ENCODE data around the gene ENG. TPM values are rescaled to one million over a fixed set of nuclear protein-coding genes. Genes with fewer than 3 reads are reported as not detected.
A peak's percentile ranks its signal among the peaks of the same experiment; 100 is the strongest.

The ENG gene
- polyA plus RNA-seq, 2 of the 4 experiments (the other 2 are of a cell fraction): 0.08 TPM; not detected in 1

DNA sequence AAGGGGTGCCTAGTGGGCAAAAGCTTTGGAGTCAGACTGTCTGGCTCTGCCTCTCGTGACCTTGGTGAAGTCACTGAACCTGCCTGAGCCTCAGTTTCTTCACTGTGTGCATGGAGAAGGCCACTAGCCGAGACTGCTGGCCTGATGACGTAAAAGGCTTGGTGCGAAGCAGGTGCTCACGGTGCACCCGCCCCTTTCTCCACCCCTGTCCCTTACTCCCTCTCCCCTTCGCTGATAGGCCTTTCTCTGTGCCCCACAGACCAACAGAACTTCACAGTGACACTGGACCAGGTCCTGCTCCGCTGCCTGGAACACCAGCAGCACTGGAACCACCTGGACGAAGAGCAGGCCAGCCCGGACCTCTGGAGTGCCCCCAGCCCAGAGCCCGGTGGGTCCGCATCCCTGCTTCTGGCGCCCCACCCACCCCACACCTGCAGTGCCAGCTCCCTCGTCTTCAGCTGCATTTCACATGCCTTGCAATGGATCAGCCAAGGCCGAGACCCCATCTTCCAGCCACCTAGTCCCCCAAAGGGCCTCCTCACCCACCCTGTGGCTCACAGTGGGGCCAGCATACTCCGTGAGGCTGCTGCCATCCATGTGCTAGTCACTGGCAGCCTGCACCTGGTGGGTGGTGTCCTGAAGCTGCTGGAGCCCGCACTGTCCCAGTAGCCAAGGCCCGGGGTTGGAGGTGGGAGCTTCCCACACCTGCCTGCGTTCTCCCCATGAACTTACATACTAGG is 41.4 kb downstream of the ENG start:
- TF ChIP-seq, protein P1, sequence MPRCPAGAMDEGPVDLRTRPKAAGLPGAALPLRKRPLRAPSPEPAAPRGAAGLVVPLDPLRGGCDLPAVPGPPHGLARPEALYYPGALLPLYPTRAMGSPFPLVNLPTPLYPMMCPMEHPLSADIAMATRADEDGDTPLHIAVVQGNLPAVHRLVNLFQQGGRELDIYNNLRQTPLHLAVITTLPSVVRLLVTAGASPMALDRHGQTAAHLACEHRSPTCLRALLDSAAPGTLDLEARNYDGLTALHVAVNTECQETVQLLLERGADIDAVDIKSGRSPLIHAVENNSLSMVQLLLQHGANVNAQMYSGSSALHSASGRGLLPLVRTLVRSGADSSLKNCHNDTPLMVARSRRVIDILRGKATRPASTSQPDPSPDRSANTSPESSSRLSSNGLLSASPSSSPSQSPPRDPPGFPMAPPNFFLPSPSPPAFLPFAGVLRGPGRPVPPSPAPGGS (IDR thresholded peaks at IDR 0.05): no peak
- TF ChIP-seq ZSCAN20 (CRISPR knock-in tag; IDR thresholded peaks at IDR 0.05): no peak
- TF ChIP-seq PHF8 (IDR thresholded peaks at IDR 0.05; ENCODE audit: borderline replicate concordance, low read depth): no peak
- TF ChIP-seq POLR2A (IDR thresholded peaks at IDR 0.05; ENCODE audit: low read length): no peak
- TF ChIP-seq, protein P2, sequence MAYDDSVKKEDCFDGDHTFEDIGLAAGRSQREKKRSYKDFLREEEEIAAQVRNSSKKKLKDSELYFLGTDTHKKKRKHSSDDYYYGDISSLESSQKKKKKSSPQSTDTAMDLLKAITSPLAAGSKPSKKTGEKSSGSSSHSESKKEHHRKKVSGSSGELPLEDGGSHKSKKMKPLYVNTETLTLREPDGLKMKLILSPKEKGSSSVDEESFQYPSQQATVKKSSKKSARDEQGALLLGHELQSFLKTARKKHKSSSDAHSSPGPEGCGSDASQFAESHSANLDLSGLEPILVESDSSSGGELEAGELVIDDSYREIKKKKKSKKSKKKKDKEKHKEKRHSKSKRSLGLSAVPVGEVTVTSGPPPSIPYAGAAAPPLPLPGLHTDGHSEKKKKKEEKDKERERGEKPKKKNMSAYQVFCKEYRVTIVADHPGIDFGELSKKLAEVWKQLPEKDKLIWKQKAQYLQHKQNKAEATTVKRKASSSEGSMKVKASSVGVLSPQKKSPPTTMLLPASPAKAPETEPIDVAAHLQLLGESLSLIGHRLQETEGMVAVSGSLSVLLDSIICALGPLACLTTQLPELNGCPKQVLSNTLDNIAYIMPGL (CRISPR knock-in tag; IDR thresholded peaks at IDR 0.05; ENCODE audit: borderline replicate concordance): no peak
- TF ChIP-seq, protein P3, sequence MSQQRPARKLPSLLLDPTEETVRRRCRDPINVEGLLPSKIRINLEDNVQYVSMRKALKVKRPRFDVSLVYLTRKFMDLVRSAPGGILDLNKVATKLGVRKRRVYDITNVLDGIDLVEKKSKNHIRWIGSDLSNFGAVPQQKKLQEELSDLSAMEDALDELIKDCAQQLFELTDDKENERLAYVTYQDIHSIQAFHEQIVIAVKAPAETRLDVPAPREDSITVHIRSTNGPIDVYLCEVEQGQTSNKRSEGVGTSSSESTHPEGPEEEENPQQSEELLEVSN (IDR thresholded peaks at IDR 0.05; ENCODE audit: borderline replicate concordance, low read depth): no peak
- no peak for TF ChIP-seq JUN (IDR thresholded peaks at IDR 0.05)
- TF ChIP-seq RFX5 (IDR thresholded peaks at IDR 0.05): no peak
- TF ChIP-seq SREBF2 (IDR thresholded peaks at IDR 0.05): no peak
- TF ChIP-seq, protein P4, sequence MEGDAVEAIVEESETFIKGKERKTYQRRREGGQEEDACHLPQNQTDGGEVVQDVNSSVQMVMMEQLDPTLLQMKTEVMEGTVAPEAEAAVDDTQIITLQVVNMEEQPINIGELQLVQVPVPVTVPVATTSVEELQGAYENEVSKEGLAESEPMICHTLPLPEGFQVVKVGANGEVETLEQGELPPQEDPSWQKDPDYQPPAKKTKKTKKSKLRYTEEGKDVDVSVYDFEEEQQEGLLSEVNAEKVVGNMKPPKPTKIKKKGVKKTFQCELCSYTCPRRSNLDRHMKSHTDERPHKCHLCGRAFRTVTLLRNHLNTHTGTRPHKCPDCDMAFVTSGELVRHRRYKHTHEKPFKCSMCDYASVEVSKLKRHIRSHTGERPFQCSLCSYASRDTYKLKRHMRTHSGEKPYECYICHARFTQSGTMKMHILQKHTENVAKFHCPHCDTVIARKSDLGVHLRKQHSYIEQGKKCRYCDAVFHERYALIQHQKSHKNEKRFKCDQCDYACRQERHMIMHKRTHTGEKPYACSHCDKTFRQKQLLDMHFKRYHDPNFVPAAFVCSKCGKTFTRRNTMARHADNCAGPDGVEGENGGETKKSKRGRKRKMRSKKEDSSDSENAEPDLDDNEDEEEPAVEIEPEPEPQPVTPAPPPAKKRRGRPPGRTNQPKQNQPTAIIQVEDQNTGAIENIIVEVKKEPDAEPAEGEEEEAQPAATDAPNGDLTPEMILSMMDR (IDR thresholded peaks at IDR 0.05): no peak
- no peak for TF ChIP-seq FOSB (CRISPR knock-in tag; IDR thresholded peaks at IDR 0.05)
- TF ChIP-seq ZFP36 (IDR thresholded peaks at IDR 0.05; ENCODE audit: borderline replicate concordance, partially characterized antibody): no peak
- no peak for TF ChIP-seq TFCP2L1 (CRISPR knock-in tag; IDR thresholded peaks at IDR 0.05)
- no peak for TF ChIP-seq KDM1A (IDR thresholded peaks at IDR 0.05; ENCODE audit: low read depth)
- TF ChIP-seq GATA3 (IDR thresholded peaks at IDR 0.05; ENCODE audit: borderline replicate concordance): no peak
- no peak for TF ChIP-seq HOXB5 (CRISPR knock-in tag; IDR thresholded peaks at IDR 0.05)
- TF ChIP-seq, protein P5, sequence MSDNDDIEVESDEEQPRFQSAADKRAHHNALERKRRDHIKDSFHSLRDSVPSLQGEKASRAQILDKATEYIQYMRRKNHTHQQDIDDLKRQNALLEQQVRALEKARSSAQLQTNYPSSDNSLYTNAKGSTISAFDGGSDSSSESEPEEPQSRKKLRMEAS (IDR thresholded peaks at IDR 0.05): no peak
- no peak for TF ChIP-seq POLR2AphosphoS2 (conservative IDR thresholded peaks at IDR 0.05; ENCODE audit: low read length)
- no peak for TF ChIP-seq FOXS1 (CRISPR knock-in tag; IDR thresholded peaks at IDR 0.05)
- TF ChIP-seq MYC (IDR thresholded peaks at IDR 0.05; ENCODE audit: borderline replicate concordance, low read length): no peak
- ATAC-seq (no peak), DNase-seq (ENCODE audit: low read depth in 1 of 2, low spot score in 1 of 2) (no peak), FAIRE-seq (no peak)
- Histone ChIP-seq H3K4me2 (no peak overlapping the region), H3K4me1 (peaks cover 11% of the 10 kb centered on the region; the same call in 2 of the 3 replicates), H3K4me3 (no peak overlapping the region), H3K27ac (no peak overlapping the region), H3K9me3 (no peaks in the 10 kb centered on the region)
- CTCF ChIA-PET: interaction anchor here (0.9 to 1.2 kb wide), 4 partner anchors 11 to 78 kb away, joined by 3 to 6 read pairs (median 4); partner anchors contain the start of genes CDK9 and TOR2A
- 92% methylated on average over 13 of the region's 19 CpGs for WGBS (ENCODE audit: missing lambda C conversion rate)
- POLR2A ChIA-PET: no interaction called here

DNA sequence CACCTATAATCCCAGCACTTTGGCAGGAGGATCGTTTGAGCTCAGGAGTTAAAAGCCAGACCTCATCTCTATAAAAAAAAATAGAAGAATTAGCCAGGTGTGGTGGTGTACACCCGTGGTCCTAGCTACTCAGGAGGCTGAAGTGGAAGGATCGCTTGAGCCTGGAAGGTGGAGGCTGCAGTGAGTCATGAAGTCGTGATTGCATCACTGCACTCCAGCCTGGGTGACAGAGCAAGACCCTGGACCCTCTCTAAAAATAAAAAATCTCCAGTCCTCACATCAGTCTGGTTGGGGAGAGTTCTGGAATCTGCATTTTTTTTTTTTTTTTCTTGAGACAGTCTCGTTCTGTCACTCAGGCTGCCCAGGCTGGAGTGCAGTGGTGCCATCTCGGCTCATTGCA is 42.4 kb downstream of the ENG start:
- Histone ChIP-seq H3K4me3 (no peak overlapping the region), H3K9me3 (no peaks in the 10 kb centered on the region), H3K4me1 (peaks cover 11% of the 10 kb centered on the region; the same call in 2 of the 3 replicates), H3K27ac (no peak overlapping the region), H3K4me2 (no peak overlapping the region)
- ATAC-seq: no peak
- FAIRE-seq: no peak
- no peak for DNase-seq (ENCODE audit: low read depth in 1 of 2, low spot score in 1 of 2)
- TF ChIP-seq RNF2 (IDR thresholded peaks at IDR 0.05; ENCODE audit: borderline replicate concordance, low read depth): no peak
- no peak for TF ChIP-seq KDM1A (IDR thresholded peaks at IDR 0.05; ENCODE audit: low read depth)
- no peak for TF ChIP-seq CHD2 (IDR thresholded peaks at IDR 0.05; ENCODE audit: low read length, partially characterized antibody)
- TF ChIP-seq FOSL2 (IDR thresholded peaks at IDR 0.05): no peak
- TF ChIP-seq FOSL2 (CRISPR knock-in tag; IDR thresholded peaks at IDR 0.05): peak; percentile 20; the same call in 1 of the 2 replicates
- no peak for TF ChIP-seq CHD4 (IDR thresholded peaks at IDR 0.05; ENCODE audit: borderline replicate concordance)
- no peak for TF ChIP-seq RAD21 (conservative IDR thresholded peaks at IDR 0.05 in 1 of 2, IDR thresholded peaks at IDR 0.05 in 1 of 2)
- peak in 1 of 2 experiments; percentile 48; a peak in 1 of 4 replicates for TF ChIP-seq CEBPB (IDR thresholded peaks at IDR 0.05)
- TF ChIP-seq, protein P6, sequence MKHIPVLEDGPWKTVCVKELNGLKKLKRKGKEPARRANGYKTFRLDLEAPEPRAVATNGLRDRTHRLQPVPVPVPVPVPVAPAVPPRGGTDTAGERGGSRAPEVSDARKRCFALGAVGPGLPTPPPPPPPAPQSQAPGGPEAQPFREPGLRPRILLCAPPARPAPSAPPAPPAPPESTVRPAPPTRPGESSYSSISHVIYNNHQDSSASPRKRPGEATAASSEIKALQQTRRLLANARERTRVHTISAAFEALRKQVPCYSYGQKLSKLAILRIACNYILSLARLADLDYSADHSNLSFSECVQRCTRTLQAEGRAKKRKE (CRISPR knock-in tag; IDR thresholded peaks at IDR 0.05; ENCODE audit: low read depth): no peak
- TF ChIP-seq, protein P7, sequence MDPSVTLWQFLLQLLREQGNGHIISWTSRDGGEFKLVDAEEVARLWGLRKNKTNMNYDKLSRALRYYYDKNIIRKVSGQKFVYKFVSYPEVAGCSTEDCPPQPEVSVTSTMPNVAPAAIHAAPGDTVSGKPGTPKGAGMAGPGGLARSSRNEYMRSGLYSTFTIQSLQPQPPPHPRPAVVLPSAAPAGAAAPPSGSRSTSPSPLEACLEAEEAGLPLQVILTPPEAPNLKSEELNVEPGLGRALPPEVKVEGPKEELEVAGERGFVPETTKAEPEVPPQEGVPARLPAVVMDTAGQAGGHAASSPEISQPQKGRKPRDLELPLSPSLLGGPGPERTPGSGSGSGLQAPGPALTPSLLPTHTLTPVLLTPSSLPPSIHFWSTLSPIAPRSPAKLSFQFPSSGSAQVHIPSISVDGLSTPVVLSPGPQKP (IDR thresholded peaks at IDR 0.05; ENCODE audit: low read depth, low read length): no peak
- no peak for TF ChIP-seq MYC (IDR thresholded peaks at IDR 0.05; ENCODE audit: borderline replicate concordance, low read length)
- TF ChIP-seq FOXS1 (CRISPR knock-in tag; IDR thresholded peaks at IDR 0.05): no peak
- WGBS (ENCODE audit: missing lambda C conversion rate): 92% methylated on average over 6 of the region's 6 CpGs
- ChIA-PET POLR2A (interaction anchor here (0.6 kb wide), 1 partner anchor 9 kb away, joined by 3 read pairs; no protein-coding TSS in a partner anchor), CTCF (interaction anchor here (0.6 to 1.2 kb wide), 5 partner anchors 7 to 77 kb away, joined by 3 to 6 read pairs (median 4); partner anchors contain the start of genes FPGS and TOR2A)
